IPS-11a (cell line): ENCODE data around the gene CCDC126.
A peak's percentile ranks its signal among the peaks of the same experiment; 100 is the strongest.
"Not testable (repeated sequence)": the region's sequence is repeated elsewhere in the genome, so short reads cannot be mapped to it uniquely, and the experiment has no call there.

Source experiments
- H3K4me3 ChIP-seq: one replicate; pipeline ENCODE4 v1.5.1; 2013; ENCODE audit warnings: low read depth, low read length, control low read depth

The CCDC126 gene, protein sequence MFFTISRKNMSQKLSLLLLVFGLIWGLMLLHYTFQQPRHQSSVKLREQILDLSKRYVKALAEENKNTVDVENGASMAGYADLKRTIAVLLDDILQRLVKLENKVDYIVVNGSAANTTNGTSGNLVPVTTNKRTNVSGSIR

DNA sequence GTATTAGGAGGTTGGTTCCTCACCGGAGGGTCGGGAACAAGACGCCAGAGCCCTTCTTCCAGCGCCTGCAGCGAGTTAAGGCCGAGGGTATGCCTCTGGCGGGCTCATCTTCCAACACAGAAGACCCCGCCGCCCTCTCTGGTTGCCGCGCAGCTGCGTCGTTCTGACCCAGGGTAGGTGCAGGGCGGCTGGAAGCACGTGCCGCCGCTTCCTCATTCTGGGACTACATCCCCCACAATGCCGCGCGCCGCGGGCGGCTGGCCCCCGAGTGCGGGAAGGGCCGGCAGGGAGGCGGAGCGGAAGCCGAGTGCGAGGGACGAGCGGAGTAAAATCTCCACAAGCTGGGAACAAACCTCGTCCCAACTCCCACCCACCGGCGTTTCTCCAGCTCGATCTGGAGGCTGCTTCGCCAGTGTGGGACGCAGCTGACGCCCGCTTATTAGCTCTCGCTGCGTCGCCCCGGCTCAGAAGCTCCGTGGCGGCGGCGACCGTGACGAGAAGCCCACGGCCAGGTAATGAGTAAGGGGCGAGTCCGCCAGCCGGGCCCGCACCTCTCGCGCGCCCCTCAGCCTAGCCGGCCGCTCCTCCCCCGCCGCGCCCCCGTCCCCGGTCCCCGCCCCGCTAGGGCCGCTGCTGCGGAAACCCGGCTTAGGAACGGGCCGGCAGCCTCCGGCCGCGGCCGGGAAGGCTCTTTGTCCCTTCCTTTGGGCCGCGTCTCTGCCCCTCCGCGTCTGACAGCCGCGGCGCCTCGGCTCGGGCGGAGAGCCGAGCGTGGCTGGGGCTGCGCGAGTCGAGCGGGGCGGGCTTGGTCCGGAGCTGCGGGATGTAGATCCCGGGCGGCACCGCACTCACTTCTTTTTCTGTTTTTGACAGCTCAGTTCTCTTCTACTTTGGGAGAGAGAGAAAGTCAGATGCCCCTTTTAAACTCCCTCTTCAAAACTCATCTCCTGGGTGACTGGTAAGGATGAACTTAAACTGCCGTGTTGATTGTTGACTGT, at the start of gene CCDC126:
CCDC126 (plus strand) TSS at position 289 of the 998 bp plus-strand sequence. CDS start 13,934 bp downstream, outside the sequence.
- peak within 1 kb of the TSS; percentile 75 for H3K4me3 ChIP-seq

GRCh38 chr7:23547662-23548061, 49.5 kb upstream of the CCDC126 start:
- H3K4me3 ChIP-seq = no peak overlapping the region

DNA sequence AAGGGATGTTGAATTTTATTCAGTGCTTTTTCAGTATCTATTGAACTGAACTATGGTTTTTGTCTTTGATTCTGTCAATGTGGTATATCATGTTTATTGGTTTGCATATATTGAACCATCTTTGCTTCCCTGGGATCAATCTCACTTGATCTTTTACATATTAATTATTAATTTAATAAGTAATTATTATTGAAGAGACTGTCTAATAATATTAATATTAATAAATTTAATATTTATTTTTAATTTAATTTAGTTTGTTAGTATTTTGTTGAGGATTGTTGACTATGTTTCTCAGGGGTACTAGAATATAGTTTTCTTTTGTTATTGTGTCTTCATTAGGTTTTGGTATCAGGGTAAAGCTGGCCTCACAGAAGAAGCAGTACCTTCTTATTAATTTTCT, 38.9 kb upstream of the CCDC126 start:
- no peak overlapping the region for H3K4me3 ChIP-seq

GRCh38 chr7:23570592-23571200, 26.5 kb upstream of the CCDC126 start:
- H3K4me3 ChIP-seq = no peak overlapping the region

- not testable (repeated sequence) for H3K4me3 ChIP-seq
Observed at GRCh38 chr7:23581975-23582374, 15.2 kb upstream of the CCDC126 start.

- H3K4me3 ChIP-seq = not testable (repeated sequence)
Observed at GRCh38 chr7:23585304-23585703, 11.9 kb upstream of the CCDC126 start.

- H3K4me3 ChIP-seq = no peak overlapping the region
Observed at GRCh38 chr7:23586159-23586558, 11.0 kb upstream of the CCDC126 start.

DNA sequence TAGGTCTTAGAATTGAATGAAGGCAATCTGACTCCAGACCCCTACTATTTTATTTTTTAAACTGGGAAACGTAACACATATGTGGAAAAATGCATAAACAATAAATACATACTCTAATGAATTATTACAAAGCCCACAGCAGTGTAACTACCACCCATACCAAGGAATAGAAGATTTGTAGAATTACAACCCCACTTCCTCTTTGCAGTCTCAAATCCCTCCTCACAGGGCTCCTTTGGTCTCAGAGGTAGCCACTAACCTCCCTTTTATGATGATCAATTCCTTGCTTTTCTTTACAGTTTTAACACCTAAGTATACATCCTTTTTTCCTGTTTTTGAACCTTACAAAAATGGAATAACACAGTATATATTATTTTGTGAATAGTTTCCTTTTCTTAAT, 6.7 kb upstream of the CCDC126 start:
- no peak overlapping the region for H3K4me3 ChIP-seq

GRCh38 chr7:23593706-23594105, 3.5 kb upstream of the CCDC126 start:
- H3K4me3 ChIP-seq = no peak overlapping the region

DNA sequence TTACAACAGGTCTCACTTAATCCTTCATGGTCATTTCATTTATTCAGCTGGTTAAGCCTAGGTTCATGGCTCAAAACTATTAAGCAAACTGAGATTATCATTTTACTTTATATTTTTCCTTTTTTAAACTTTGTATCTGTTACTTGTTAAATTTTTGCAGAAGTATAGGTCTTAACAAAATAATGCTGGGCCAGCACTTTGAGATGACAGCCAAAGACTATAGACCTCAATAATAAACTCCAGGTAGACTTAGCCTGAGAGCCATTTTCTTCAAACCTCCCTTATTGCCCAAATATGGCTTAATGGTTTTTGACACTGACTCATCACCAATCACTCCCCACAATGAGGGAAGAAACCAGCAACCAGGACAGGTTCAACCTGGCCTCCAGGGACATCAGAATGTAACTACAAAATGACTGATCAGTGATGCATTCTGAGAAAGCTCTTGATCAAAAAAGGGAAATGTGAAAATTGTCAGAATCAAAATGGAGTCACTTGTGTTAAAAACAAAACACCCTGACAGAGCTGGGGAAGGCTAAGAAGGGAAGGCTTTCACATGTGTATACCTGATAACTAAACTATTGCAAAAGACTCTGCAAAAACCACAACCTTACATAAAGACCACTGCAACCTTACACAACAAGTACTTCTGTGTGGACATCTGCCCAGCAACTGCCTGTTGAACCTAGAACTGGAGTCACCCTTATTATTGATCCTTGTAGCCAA, 2.1 kb upstream of the CCDC126 start:
- H3K4me3 ChIP-seq = no peak overlapping the region

GRCh38 chr7:23598296-23598695, 1.1 kb downstream of the CCDC126 start:
- peak overlapping the region; percentile 75 for H3K4me3 ChIP-seq

GRCh38 chr7:23600236-23600635, 3.1 kb downstream of the CCDC126 start:
- H3K4me3 ChIP-seq = no peak overlapping the region

DNA sequence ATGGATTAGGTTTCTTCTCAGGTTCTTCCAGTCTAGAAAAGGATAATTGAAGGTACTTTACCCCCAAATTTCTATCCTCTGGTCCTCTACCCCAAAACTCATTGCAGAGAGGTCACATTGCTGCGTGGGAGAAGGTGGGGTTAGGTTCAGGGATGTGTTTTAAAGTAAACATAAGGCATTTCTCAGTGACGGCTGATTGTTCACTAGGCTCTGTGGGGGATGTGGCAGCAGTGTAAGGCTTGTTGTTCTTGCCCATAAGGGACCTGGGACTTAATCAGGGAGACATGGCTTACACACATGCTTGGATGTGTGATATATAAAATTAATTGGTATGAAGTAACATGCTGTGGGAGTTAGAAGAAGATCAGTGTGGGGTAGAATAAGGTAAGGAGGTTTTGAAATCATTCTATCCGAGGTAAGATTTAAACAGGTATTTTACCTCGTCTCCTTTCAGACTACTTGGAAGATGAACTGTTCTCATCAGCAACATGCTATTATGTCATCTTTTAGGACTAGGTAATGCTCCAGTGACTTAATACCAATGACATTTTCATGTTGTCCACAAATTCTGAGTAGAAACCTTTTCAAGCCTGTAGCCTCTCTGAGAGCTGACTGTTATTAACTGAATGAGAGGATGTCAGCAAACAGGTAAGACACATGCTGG, 6.6 kb downstream of the CCDC126 start:
- H3K4me3 ChIP-seq = no peak overlapping the region

DNA sequence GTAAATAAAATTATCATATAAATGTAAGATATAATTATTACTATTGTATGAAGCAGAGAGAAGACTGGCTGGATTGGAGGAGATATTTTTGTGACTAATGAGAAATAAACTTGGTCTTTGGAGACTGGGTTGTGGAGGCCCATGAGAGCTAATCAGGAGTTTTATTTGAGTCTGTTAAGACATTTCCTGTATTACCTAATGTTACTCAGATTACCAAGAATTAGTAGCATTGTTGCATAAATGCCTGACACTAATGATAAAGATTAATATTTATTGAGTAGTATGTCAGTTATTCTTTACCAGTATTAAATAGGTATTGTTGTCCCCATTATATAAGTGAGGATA, 7.1 kb downstream of the CCDC126 start:
- no peak overlapping the region for H3K4me3 ChIP-seq

- H3K4me3 ChIP-seq = no peak overlapping the region
Observed at GRCh38 chr7:23607130-23607529, 9.9 kb downstream of the CCDC126 start.

GRCh38 chr7:23607866-23608265, 10.7 kb downstream of the CCDC126 start:
- no peak overlapping the region for H3K4me3 ChIP-seq

GRCh38 chr7:23615331-23615730, 18.1 kb downstream of the CCDC126 start:
- no peak overlapping the region for H3K4me3 ChIP-seq

GRCh38 chr7:23616593-23616992, 19.4 kb downstream of the CCDC126 start:
- H3K4me3 ChIP-seq = no peak overlapping the region

DNA sequence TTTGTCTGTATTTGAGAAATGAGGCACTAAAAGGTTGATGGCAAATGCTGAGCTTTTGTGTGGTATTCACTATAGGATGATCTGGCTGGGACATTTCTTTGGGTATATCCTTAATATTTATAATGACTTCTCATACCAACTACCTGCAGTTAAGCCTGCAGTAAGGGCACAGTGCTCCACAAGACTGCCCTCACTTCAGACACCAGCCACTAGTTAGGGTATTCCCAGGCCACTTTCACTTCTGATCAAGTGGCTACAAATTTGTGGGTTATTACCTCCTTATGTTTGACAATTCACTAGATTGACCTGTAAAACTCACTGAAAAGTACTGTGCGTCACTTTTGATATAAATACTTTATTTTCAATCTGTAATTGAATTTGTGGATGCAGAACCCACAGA, 20.3 kb downstream of the CCDC126 start:
- H3K4me3 ChIP-seq = no peak overlapping the region

DNA sequence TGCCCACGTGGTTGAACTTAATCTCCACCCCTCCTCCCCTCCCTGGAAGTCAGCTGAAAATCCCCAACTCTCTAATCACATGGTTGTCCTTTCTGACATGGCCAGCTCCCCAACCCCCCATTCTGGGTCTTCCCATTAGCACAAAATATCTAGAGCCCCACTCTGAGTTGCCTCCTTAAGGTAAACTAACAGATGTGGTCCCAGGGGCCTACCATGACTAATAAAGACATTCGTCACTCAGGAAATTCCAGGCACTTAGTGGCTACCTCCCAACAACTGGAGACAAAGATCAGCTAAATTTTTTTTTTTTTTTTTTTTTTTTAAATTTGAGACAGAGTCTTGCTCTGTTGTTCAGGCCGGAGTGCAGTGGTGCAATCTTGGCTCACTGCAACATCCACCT, 21.1 kb downstream of the CCDC126 start:
- no peak overlapping the region for H3K4me3 ChIP-seq

- no peak overlapping the region for H3K4me3 ChIP-seq
Observed at GRCh38 chr7:23619141-23619540, 22.0 kb downstream of the CCDC126 start.
